GM20000 (cell line): ENCODE results near the gene TMEM31.

Experiments used
- DNase-seq: peaks from one replicate; pipeline ENCODE4 v3.0.0; 2012; ENCODE audit warnings: low spot score
- CTCF ChIP-seq: IDR thresholded peaks from 2 replicates; pipeline ENCODE4 v1.5.1; 2012; ENCODE audit warnings: mild to moderate bottlenecking, control low read depth; ENCODE audit errors: extremely low read depth, missing control alignments

Gene TMEM31

GRCh38 chrX:103727115-103727514 is 16.4 kb downstream of the TMEM31 start:
- no peak for DNase-seq
- no peak for TF ChIP-seq CTCF

- TF ChIP-seq CTCF, result no peak
- no peak for DNase-seq
These were observed 18.3 kb downstream of the TMEM31 start for GRCh38 chrX:103729015-103729414.

- TF ChIP-seq CTCF, result no peak
- DNase-seq, result no peak
These were observed 19.6 kb downstream of the TMEM31 start for GRCh38 chrX:103730147-103730795.

- DNase-seq, result no peak
- TF ChIP-seq CTCF, result no peak
These were observed 20.2 kb downstream of the TMEM31 start for GRCh38 chrX:103730796-103731493.

- DNase-seq, result no peak
These were observed 22.3 kb downstream of the TMEM31 start for GRCh38 chrX:103733017-103733416.

GRCh38 chrX:103734125-103734760 is 23.5 kb downstream of the TMEM31 start:
- no peak for DNase-seq

More at GRCh38 chrX:103733017-103733416, 22.3 kb downstream of the TMEM31 start:
- no peak for TF ChIP-seq CTCF

More at GRCh38 chrX:103734125-103734760, 23.5 kb downstream of the TMEM31 start:
- TF ChIP-seq CTCF, result no peak
